Measurements from ENCODE around the gene RNF214. TPM values are rescaled to one million over a fixed set of nuclear protein-coding genes. Genes with fewer than 3 reads are reported as not detected.
"Not testable (repeated sequence)": the region's sequence is repeated elsewhere in the genome, so short reads cannot be mapped to it uniquely, and the experiment has no call there.

The RNF214 gene
- total RNA-seq, 1 donor from 2014 or later = 28.9 TPM

DNA sequence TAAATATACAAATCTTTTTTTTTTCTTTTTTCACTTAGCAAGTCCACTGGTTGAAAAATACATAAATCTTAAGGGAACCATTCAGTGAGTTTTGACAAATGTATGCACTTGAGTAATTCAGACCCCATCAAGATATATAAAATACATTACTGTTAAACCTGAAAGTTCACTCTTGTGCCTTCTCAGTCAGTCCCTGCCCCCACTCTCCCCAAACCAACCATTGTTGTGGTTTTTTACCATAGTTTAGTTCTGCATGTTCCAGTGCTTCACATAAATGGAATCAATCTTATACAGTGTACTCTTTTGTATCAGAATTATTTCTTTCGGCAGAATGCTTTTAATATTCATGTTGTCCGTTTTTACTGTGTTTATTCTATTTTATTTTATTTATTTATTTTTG lies 26.1 kb downstream of the RNF214 start:
- Histone ChIP-seq H3K36me3 (peaks cover 32% of the 10 kb centered on the region), H3K27me3 (ENCODE audit: low read depth) (no peaks in the 10 kb centered on the region), H3K4me1 (no peaks in the 10 kb centered on the region), H3K9me3 (no peaks in the 10 kb centered on the region), H3K27ac (no peak overlapping the region), H3K4me3 (no peak overlapping the region)
- DNase-seq (no peak), ATAC-seq (no peak)
- TF ChIP-seq, protein P1, sequence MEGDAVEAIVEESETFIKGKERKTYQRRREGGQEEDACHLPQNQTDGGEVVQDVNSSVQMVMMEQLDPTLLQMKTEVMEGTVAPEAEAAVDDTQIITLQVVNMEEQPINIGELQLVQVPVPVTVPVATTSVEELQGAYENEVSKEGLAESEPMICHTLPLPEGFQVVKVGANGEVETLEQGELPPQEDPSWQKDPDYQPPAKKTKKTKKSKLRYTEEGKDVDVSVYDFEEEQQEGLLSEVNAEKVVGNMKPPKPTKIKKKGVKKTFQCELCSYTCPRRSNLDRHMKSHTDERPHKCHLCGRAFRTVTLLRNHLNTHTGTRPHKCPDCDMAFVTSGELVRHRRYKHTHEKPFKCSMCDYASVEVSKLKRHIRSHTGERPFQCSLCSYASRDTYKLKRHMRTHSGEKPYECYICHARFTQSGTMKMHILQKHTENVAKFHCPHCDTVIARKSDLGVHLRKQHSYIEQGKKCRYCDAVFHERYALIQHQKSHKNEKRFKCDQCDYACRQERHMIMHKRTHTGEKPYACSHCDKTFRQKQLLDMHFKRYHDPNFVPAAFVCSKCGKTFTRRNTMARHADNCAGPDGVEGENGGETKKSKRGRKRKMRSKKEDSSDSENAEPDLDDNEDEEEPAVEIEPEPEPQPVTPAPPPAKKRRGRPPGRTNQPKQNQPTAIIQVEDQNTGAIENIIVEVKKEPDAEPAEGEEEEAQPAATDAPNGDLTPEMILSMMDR (IDR thresholded peaks at IDR 0.05) = no peak
- intact Hi-C loops (cut with DNase I) = no loop called here

DNA sequence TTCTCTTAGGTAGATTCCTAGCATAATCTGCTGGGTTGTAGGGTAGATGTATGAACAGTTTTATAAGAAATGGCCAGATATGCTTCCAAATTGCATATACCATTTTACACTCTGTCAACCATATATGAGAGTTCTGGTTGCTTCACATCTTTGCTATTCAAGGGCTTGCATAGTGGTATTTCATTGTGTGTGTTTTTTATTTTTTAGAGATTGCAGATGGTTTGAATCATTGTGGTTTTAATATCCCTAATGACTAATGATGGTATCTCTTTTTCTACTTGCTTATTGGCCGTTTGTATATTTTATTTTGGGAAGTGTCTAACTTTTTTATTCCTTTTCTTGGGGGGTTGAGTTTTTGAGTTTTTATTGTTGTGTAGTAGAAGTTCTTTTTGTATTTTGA lies 26.9 kb downstream of the RNF214 start:
- Histone ChIP-seq H3K4me3 (no peak overlapping the region), H3K27ac (no peak overlapping the region), H3K36me3 (peaks cover 24% of the 10 kb centered on the region), H3K9me3 (no peaks in the 10 kb centered on the region), H3K4me1 (no peaks in the 10 kb centered on the region), H3K27me3 (ENCODE audit: low read depth) (no peaks in the 10 kb centered on the region)
- ATAC-seq (no peak), DNase-seq (no peak)
- TF ChIP-seq, protein P1 (IDR thresholded peaks at IDR 0.05) = no peak
- intact Hi-C loops (cut with DNase I) = no loop called here

DNA sequence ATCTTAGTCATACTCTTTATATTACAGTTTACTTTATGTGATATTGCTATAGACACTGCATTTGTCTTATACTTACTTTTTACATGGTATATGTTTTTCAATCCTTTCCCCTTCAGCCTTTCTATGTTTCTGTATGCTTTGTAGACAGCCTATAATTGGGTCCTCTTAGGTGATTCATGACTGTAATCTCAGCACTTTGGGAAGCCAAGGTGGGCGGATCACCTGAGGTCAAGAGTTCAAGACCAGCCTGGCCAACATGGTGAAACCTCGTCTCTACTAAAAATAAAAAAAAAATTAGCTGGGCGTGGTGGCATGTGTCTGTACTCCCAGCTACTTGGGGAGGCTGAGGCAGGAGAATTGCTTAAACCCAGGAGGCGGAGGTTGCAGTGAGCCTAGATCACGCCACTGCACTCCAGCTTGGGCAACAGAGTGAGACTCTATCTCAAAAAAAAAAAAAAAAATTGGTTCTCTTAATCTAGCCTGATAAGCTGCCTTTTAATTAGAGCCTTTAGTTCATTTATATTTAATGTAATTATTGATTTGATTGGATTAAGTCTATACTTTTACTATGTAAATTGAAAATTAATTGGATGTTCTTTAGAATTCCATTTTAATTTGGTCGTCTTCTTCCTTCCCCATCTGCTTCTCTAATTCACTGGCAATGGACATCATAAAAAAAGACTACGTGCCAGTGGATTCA lies 32.3 kb downstream of the RNF214 start:
- not testable (repeated sequence) for DNase-seq

DNA sequence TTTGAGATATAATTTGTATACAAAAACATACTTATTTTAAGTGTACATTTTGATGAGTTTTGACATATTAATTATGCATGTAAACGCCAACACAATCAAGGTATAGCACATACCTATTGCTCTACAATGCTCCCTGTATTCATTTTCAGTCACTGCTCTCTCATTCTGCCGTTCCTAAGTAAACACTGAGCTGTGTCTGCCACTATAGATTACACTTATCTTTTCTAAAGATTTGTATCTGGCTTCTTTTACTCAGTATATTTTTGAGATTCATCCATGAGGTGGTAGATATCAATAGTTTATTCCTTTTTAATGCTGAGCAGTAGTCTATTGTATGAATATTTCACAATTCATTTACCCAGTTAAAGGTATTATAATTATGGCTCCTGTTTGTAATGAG lies 33.3 kb downstream of the RNF214 start:
- Histone ChIP-seq H3K4me1 (no peaks in the 10 kb centered on the region), H3K27ac (no peak overlapping the region), H3K27me3 (ENCODE audit: low read depth) (no peaks in the 10 kb centered on the region), H3K36me3 (peaks cover 12% of the 10 kb centered on the region), H3K9me3 (no peaks in the 10 kb centered on the region), H3K4me3 (no peak overlapping the region)
- ATAC-seq = no peak
- intact Hi-C loops (cut with DNase I) = no loop called here
- TF ChIP-seq, protein P1 (IDR thresholded peaks at IDR 0.05) = no peak
- no peak for DNase-seq

More for the DNA sequence above, 32.3 kb downstream of the RNF214 start:
- H3K27ac ChIP-seq; H3K27me3 ChIP-seq (ENCODE audit: low read depth); ATAC-seq; intact Hi-C loops (cut with DNase I); H3K4me1 ChIP-seq; H3K4me3 ChIP-seq; H3K9me3 ChIP-seq: not testable (repeated sequence)
- peaks cover 13% of the 10 kb centered on the region for H3K36me3 ChIP-seq

DNA sequence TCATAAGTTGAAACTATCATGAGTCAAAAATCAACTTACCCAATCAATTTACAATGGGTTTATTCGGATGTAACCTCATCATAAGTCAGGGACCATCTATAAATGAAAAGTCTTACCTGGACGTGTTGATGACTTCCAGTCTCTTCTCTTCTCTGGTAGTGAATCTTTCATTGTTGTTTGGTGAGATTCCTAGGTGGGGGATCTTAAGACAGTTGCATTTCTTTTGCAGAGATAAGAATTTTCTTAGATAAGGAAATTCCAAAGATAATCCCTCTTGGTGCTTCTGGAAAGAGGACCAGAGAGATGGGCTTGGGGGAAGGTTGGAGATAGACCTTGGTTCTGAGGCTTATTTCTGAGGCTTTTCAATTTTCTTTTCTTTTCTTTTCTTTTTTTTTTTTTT lies 37.4 kb downstream of the RNF214 start:
- intact Hi-C loops (cut with DNase I) = no loop called here
- TF ChIP-seq, protein P1 (IDR thresholded peaks at IDR 0.05) = no peak
- H3K4me1 ChIP-seq = no peaks in the 10 kb centered on the region
- no peak overlapping the region for H3K27ac ChIP-seq
- no peaks in the 10 kb centered on the region for H3K27me3 ChIP-seq (ENCODE audit: low read depth)
- no peaks in the 10 kb centered on the region for H3K36me3 ChIP-seq
- H3K4me3 ChIP-seq = no peak overlapping the region
- H3K9me3 ChIP-seq = no peaks in the 10 kb centered on the region
- DNase-seq = no peak
- no peak for ATAC-seq

DNA sequence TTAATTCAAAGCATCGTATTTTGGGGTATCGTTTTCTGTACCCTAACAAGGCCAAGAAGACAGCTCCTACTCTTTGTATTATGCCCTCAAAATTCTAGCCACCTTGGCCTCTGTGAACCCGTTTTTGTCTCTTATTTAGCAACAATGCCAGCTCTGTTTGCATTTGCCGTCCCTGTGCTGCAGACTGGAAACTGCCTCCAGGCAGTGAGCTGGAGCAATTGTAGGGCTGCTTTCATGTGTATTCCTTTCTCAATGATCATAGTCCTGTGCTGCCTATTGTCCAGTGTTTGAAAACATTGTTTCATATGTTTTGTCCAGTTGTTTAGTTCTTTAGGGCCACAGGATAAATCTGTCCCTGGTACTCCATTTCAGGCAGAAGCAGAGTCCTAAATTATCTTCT lies 38.7 kb downstream of the RNF214 start:
- Histone ChIP-seq H3K36me3 (peaks cover 9% of the 10 kb centered on the region), H3K4me1 (no peaks in the 10 kb centered on the region), H3K9me3 (no peaks in the 10 kb centered on the region), H3K27ac (no peak overlapping the region), H3K4me3 (no peak overlapping the region), H3K27me3 (ENCODE audit: low read depth) (no peaks in the 10 kb centered on the region)
- intact Hi-C loops (cut with DNase I) = no loop called here
- DNase-seq (no peak), ATAC-seq (no peak)
- TF ChIP-seq, protein P1 (IDR thresholded peaks at IDR 0.05) = no peak

DNA sequence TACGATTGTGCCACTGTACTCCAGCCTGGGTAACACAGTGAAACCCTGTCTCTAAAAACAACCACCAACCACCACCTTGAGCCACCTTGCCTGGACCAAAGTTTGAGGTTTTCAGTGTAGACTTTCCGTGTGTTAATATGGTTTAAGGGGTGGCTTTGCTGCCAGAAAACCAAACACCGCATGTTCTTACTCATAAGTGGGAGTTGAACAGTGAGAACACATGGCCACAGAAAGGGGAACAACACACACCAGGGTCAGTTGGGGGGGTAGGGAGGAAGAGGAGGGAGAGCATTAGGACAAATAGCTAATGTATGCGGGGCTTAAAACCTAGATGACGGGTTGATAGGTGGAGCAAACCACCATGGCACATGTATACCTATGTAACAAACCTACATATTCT lies 39.7 kb downstream of the RNF214 start:
- ATAC-seq; H3K27me3 ChIP-seq (ENCODE audit: low read depth); H3K4me1 ChIP-seq; H3K27ac ChIP-seq; H3K36me3 ChIP-seq; H3K9me3 ChIP-seq; H3K4me3 ChIP-seq; intact Hi-C loops (cut with DNase I); DNase-seq: not testable (repeated sequence)

Measured in lower lobe of right lung (tissue), 2 donors.